ENCODE data around the gene UBE2H.

Gene UBE2H

DNA sequence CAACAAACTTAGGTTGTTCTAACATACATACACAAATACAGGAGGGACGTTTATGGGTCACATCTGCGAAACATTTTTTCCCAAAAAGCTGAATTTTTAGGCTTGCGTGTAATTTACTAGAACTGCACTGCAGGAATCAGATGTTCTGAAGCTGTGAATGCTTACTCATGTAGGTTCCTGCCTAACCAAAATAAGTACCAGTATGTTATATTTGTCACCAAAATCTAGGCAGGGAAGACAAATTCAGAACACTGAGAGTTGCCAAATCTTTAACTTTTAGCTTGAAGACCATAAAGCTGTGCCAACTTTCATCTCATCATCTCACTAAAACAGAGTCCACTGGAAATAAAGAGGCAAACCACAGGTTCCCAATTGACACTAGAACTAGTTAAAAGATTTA lies 5.7 kb downstream of the UBE2H start:
- TF ChIP-seq, protein P1, sequence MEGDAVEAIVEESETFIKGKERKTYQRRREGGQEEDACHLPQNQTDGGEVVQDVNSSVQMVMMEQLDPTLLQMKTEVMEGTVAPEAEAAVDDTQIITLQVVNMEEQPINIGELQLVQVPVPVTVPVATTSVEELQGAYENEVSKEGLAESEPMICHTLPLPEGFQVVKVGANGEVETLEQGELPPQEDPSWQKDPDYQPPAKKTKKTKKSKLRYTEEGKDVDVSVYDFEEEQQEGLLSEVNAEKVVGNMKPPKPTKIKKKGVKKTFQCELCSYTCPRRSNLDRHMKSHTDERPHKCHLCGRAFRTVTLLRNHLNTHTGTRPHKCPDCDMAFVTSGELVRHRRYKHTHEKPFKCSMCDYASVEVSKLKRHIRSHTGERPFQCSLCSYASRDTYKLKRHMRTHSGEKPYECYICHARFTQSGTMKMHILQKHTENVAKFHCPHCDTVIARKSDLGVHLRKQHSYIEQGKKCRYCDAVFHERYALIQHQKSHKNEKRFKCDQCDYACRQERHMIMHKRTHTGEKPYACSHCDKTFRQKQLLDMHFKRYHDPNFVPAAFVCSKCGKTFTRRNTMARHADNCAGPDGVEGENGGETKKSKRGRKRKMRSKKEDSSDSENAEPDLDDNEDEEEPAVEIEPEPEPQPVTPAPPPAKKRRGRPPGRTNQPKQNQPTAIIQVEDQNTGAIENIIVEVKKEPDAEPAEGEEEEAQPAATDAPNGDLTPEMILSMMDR (IDR thresholded peaks at IDR 0.05; ENCODE audit: borderline replicate concordance, control extremely low read depth, extremely low read depth, insufficient read depth, missing control alignments): no peak
- no peak for DNase-seq (ENCODE audit: low spot score)
- in situ Hi-C loops (cut with MboI; ENCODE audit: low sequenced_read_pairs, unreplicated experiment): no loop called here

DNA sequence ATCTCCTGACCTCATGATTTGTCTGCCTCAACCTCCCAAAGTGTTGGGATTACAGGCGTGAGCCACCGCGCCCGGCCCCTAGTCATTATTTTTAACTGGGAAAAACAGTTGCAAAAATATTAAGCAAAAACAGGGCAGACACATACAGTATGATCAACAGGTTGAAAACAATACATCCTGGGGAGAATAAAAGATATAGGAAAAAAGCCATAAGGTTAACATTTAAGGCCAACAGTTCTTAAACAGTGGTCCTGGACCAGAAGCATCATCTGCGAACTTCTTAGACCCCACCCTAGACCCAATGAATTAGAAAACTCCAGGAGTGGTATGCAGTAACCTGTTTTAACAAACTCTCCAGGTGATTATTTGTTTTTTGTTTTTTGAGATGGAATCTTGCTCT lies 6.5 kb downstream of the UBE2H start:
- TF ChIP-seq, protein P1 (IDR thresholded peaks at IDR 0.05; ENCODE audit: borderline replicate concordance, control extremely low read depth, extremely low read depth, insufficient read depth, missing control alignments): no peak
- in situ Hi-C loops (cut with MboI; ENCODE audit: low sequenced_read_pairs, unreplicated experiment): no loop called here
- no peak for DNase-seq (ENCODE audit: low spot score)

DNA sequence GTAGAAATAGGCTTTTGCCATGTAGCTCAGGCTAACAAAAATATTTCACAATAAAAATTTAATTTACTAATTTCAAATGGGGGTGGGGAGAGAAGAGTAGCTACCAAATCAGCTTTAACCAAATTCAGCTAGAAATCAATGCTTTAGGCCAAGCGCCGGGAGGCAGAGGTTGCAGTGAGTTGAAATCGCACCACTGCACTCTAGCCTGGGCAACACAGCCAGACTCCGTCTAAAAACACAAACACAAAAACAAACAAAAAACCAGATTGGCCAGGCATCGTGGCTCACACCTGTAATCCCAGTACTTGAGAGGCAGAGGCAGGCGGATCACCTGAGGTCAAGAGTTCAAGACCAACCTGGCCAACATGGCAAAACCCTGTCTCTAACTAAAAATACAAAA lies 9.4 kb downstream of the UBE2H start:
- TF ChIP-seq, protein P1 (IDR thresholded peaks at IDR 0.05; ENCODE audit: borderline replicate concordance, control extremely low read depth, extremely low read depth, insufficient read depth, missing control alignments): no peak
- in situ Hi-C loops (cut with MboI; ENCODE audit: low sequenced_read_pairs, unreplicated experiment): no loop called here
- DNase-seq (ENCODE audit: low spot score): no peak

DNA sequence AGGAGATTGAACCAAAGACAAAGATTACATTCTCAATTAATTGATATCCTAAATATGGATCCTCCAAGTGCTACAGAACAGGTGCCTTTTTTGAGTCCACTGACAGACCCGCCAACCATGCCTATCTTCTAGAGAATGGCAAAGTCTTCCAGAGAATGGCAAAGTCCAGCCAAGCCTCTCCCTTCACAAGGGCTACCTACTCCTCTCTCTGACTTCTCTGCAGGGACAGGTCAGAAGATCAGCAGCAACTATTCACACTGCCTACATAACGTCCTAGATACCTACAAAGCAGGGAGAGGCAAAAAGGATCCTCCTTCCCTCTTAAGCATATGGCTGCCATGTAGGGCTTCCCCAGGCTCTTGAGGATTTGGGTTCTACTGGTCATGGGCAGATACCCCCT lies 12.4 kb downstream of the UBE2H start:
- no peak for DNase-seq (ENCODE audit: low spot score)
- TF ChIP-seq, protein P1 (IDR thresholded peaks at IDR 0.05; ENCODE audit: borderline replicate concordance, control extremely low read depth, extremely low read depth, insufficient read depth, missing control alignments): no peak
- in situ Hi-C loops (cut with MboI; ENCODE audit: low sequenced_read_pairs, unreplicated experiment): no loop called here

DNA sequence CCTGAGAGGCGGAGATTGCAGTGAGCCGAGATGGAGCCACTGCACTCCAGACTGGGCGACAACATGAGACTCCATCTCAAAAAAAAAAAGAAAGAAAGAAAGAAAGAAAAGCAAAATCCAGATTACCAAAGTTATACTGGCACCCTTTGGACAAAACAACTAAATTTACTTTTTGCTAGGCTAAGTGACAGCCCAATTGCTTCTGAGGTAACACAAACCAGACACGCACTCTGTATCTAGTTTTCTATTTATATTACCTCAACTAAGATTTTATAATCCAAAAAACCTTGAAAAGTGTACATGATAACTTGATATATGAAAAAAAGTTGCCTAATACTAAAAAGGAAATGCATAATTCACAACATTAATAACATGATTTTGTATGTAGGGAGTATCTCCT lies 12.9 kb downstream of the UBE2H start:
- no peak for DNase-seq (ENCODE audit: low spot score)
- in situ Hi-C loops (cut with MboI; ENCODE audit: low sequenced_read_pairs, unreplicated experiment): no loop called here
- TF ChIP-seq, protein P1 (IDR thresholded peaks at IDR 0.05; ENCODE audit: borderline replicate concordance, control extremely low read depth, extremely low read depth, insufficient read depth, missing control alignments): no peak

DNA sequence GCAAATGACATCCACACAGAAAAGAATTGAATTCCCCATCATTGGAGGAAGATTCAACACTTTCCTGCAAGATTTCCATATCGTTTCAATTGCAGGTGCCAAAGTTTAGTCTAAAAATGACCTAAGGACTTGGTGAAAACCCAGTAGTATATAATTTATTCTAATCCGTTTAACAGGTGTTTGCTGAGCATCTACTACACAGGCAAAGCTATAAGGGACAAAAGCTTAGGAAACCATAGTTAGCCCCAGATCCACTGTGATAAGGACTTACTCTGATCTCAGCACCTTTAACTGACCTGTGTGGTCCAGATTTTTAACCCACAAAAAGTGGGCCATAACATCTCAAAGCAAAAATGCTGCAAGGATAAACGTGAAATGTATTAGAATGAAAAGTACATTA lies 19.1 kb downstream of the UBE2H start:
- DNase-seq (ENCODE audit: low spot score): no peak
- in situ Hi-C loops (cut with MboI; ENCODE audit: low sequenced_read_pairs, unreplicated experiment): no loop called here
- TF ChIP-seq, protein P1 (IDR thresholded peaks at IDR 0.05; ENCODE audit: borderline replicate concordance, control extremely low read depth, extremely low read depth, insufficient read depth, missing control alignments): no peak

DNA sequence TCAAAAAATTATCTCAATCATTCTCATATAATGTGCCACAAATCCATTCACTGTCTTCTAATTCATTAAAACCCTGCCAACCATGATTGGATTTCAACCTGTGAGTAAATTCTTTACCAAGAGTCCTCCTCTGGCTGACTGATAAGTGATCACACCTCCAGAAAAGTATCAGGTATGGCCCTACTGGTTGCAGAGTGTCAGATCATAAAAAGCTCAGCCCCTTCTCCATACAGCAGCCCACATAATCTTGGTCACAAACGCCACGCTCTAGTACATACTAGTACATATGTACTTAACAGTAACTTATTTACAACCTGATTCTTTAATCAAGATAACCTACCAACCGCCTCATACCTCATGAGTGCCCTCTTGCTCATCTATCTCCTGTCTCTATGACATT lies 26.1 kb downstream of the UBE2H start:
- no peak for DNase-seq (ENCODE audit: low spot score)
- TF ChIP-seq, protein P1 (IDR thresholded peaks at IDR 0.05; ENCODE audit: borderline replicate concordance, control extremely low read depth, extremely low read depth, insufficient read depth, missing control alignments): no peak
- in situ Hi-C loops (cut with MboI; ENCODE audit: low sequenced_read_pairs, unreplicated experiment): no loop called here
